CD14-positive monocyte (primary cell): ENCODE data around the gene AMPD3. TPM values are rescaled to one million over a fixed set of nuclear protein-coding genes. Genes with fewer than 3 reads are reported as not detected.

Source experiments
- DNase-seq, 3 donors: peaks; one replicate each; pipeline ENCODE4 v3.0.0-alpha.2; 2011 to 2022
- H2AFZ ChIP-seq: 2 replicates; pipeline ENCODE4 v1.6.0; 2012; ENCODE audit warnings: mild to moderate bottlenecking, low read depth, low read length, inconsistent platforms; ENCODE audit not compliant: insufficient read depth, poor library complexity, severe bottlenecking
- H3K27ac ChIP-seq, 2 donors: 1 replicate in 1 of 2; 2 replicates in 1 of 2; pipeline ENCODE4 v1.5.1; 2012 to 2013; ENCODE audit warnings: low read length in 2 of 2, control low read depth in 1 of 2, inconsistent platforms in 1 of 2, low read depth in 1 of 2, mild to moderate bottlenecking in 1 of 2
- H3K27me3 ChIP-seq, 2 donors: one replicate each; pipeline versions ENCODE4 v1.6.0 to v1.6.1; 2011 to 2013; ENCODE audit warnings: low read length in 2 of 2; ENCODE audit not compliant: control insufficient read depth in 2 of 2, insufficient read depth in 2 of 2
- H3K36me3 ChIP-seq, 2 donors: replicated peaks in 1 of 2; 1 replicate in 1 of 2; 2 replicates in 1 of 2; pipeline versions ENCODE4 v1.5.1 to v1.6.1; 2012 to 2013; ENCODE audit warnings: low read length in 2 of 2, control low read depth in 1 of 2, inconsistent platforms in 1 of 2, mild to moderate bottlenecking in 1 of 2; ENCODE audit not compliant: insufficient read depth in 2 of 2, control insufficient read depth in 1 of 2
- H3K4me1 ChIP-seq, 2 donors: 1 replicate in 1 of 2; 2 replicates in 1 of 2; pipeline versions ENCODE4 v1.5.1 to v1.6.1; 2012 to 2013; ENCODE audit warnings: low read length in 2 of 2, control low read depth in 1 of 2, inconsistent platforms in 1 of 2, mild to moderate bottlenecking in 1 of 2, moderate library complexity in 1 of 2; ENCODE audit not compliant: insufficient read depth in 2 of 2, control insufficient read depth in 1 of 2
- H3K4me2 ChIP-seq: replicated peaks from 2 replicates; pipeline ENCODE3; 2012; ENCODE audit warnings: low read length, moderate library complexity, mild to moderate bottlenecking; ENCODE audit not compliant: poor library complexity, severe bottlenecking; ENCODE audit errors: extremely low read depth
- H3K4me3 ChIP-seq, 3 experiments: fragments of 200-600 bp in 1 of 3; sonication (generic) in 1 of 3; replicated peaks in 1 of 3; 1 replicate in 2 of 3; 2 replicates in 1 of 3; pipeline ENCODE4 v1.5.1; 2011 to 2013; ENCODE audit warnings: low read length in 3 of 3, mild to moderate bottlenecking in 3 of 3, control low read depth in 2 of 3, low read depth in 2 of 3, inconsistent platforms in 1 of 3, moderate library complexity in 1 of 3
- H3K79me2 ChIP-seq: 2 replicates; pipeline ENCODE4 v1.6.0; 2012; ENCODE audit warnings: mild to moderate bottlenecking, control low read depth, inconsistent platforms, low read length, moderate library complexity; ENCODE audit not compliant: insufficient read depth
- H3K9ac ChIP-seq: 2 replicates; pipeline ENCODE4 v1.6.0; 2017; ENCODE audit warnings: low read length, mild to moderate bottlenecking; ENCODE audit not compliant: insufficient read depth, poor library complexity, severe bottlenecking
- H3K9me3 ChIP-seq, 2 donors: replicated peaks in 1 of 2; 1 replicate in 1 of 2; 2 replicates in 1 of 2; pipeline versions ENCODE4 v1.5.1 to v1.6.1; 2012 to 2013; ENCODE audit warnings: low read length in 2 of 2, control low read depth in 1 of 2; ENCODE audit not compliant: control insufficient read depth in 1 of 2, insufficient read depth in 1 of 2
- H4K20me1 ChIP-seq: 2 replicates; pipeline ENCODE4 v1.6.0; 2012; ENCODE audit warnings: mild to moderate bottlenecking, low read length, control low read depth, moderate library complexity; ENCODE audit not compliant: insufficient read depth
- H3K27ac Mint-ChIP-seq, 7 donors: one replicate each; pipeline ENCODE4 v1.8.0; 2020; ENCODE audit warnings: mild to moderate bottlenecking in 7 of 7, mixed read lengths in 7 of 7, moderate library complexity in 6 of 7, inconsistent platforms in 2 of 7
- H3K27me3 Mint-ChIP-seq, 3 donors: one replicate each; pipeline ENCODE4 v1.8.0; 2021 to 2022; ENCODE audit warnings: low read depth in 3 of 3, mild to moderate bottlenecking in 3 of 3, mixed read lengths in 3 of 3, moderate library complexity in 3 of 3, inconsistent platforms in 1 of 3
- H3K36me3 Mint-ChIP-seq, 2 donors: one replicate each; pipeline ENCODE4 v1.8.0; 2020; ENCODE audit warnings: mixed read lengths in 2 of 2, inconsistent platforms in 1 of 2, mild to moderate bottlenecking in 1 of 2
- H3K4me1 Mint-ChIP-seq: one replicate; pipeline ENCODE4 v1.8.0; 2020; ENCODE audit warnings: mild to moderate bottlenecking, mixed read lengths
- H3K4me3 Mint-ChIP-seq, 2 donors: one replicate each; pipeline ENCODE4 v1.8.0; 2020; ENCODE audit warnings: mild to moderate bottlenecking in 2 of 2, mixed read lengths in 2 of 2, moderate library complexity in 1 of 2
- H3K9me3 Mint-ChIP-seq, 7 donors: one replicate each; pipeline ENCODE4 v1.8.0; 2020 to 2022; ENCODE audit warnings: mixed read lengths in 7 of 7, mild to moderate bottlenecking in 6 of 7, moderate library complexity in 6 of 7, inconsistent platforms in 2 of 7
- CTCF ChIP-seq: fragments of 200-600 bp; IDR thresholded peaks from one replicate; pipeline ENCODE4 v1.8.0; 2022; ENCODE audit warnings: antibody characterized with exemption, mild to moderate bottlenecking
- WGBS: methylation state at CpG from one replicate; pipeline ENCODE4 v1.1.5; 2013; ENCODE audit warnings: missing lambda C conversion rate; ENCODE audit not compliant: insufficient coverage; 5-methylcytosine and 5-hydroxymethylcytosine counted together
- intact Hi-C, 2 donors: fragments of 100-400 bp; cut with micrococcal nuclease; formaldehyde crosslinking; loops; one replicate each; pipeline versions ENCODE4 v1.15.0 to v1.15.1; 2023
- polyA plus RNA-seq, 3 donors: library from polyadenylated mRNA; depleted of rRNA in 1 of 3; unstranded in 2 of 3; stranded (reverse) in 1 of 3; fragments of 300-500 nt in 2 of 3; fragments of >200 nt in 1 of 3; fragmentation: Illumina TruSeq in 2 of 3; gene quantifications; 1 replicate in 2 of 3; 2 replicates in 1 of 3; pipeline ENCODE4 v1.2.3, GENCODE V29; 2012 to 2021

The AMPD3 gene
- polyA plus RNA-seq, 3 donors, result 10.5 to 24.3 (median 14.3) TPM

GRCh38 chr11:10539339-10539738 lies 84.3 kb downstream of the AMPD3 start:
- no peaks in the 10 kb centered on the region for H3K36me3 ChIP-seq
- H3K27me3 ChIP-seq, result no peaks in the 10 kb centered on the region
- Mint-ChIP-seq H3K4me3 (peak overlapping the region in 1 of 2 donors; percentile 94), H3K27me3 (no peaks in the 10 kb centered on the region), H3K27ac (no peak overlapping the region), H3K4me1 (peaks cover 28% of the 10 kb centered on the region), H3K9me3 (peaks cover 3 to 10% (median 7%) of the 10 kb centered on the region in 7 donors), H3K36me3 (peaks cover 0 to 3% of the 10 kb centered on the region in 2 donors)
- no peak for DNase-seq
- no peak overlapping the region for H3K4me3 ChIP-seq
- H3K4me1 ChIP-seq, result peaks cover 20 to 23% of the 10 kb centered on the region in 2 donors
- no peak overlapping the region for H3K27ac ChIP-seq
- intact Hi-C loops, result no loop called here
- H3K9me3 ChIP-seq, result peaks cover 2 to 8% of the 10 kb centered on the region in 2 donors
- H4K20me1 ChIP-seq, result peaks cover 4% of the 10 kb centered on the region
- peaks cover 28% of the 10 kb centered on the region for H3K79me2 ChIP-seq
- H2AFZ ChIP-seq, result no peak overlapping the region
- no peak overlapping the region for H3K9ac ChIP-seq
- H3K4me2 ChIP-seq, result peak overlapping the region; percentile 6
- TF ChIP-seq CTCF, result no peak

GRCh38 chr11:10540546-10540914 lies 85.5 kb downstream of the AMPD3 start:
- Histone ChIP-seq H4K20me1 (peaks cover 4% of the 10 kb centered on the region), H3K9ac (peak overlapping the region; percentile 75), H3K4me2 (peak overlapping the region; percentile 77), H3K79me2 (peaks cover 28% of the 10 kb centered on the region), H3K4me3 (peak overlapping the region; percentile 74 to 81 (median 78)), H3K36me3 (no peaks in the 10 kb centered on the region), H3K9me3 (peaks cover 4 to 12% of the 10 kb centered on the region in 2 donors), H3K27me3 (no peaks in the 10 kb centered on the region), H3K4me1 (peaks cover 27 to 35% of the 10 kb centered on the region in 2 donors), H3K27ac (peak overlapping the region; percentile 72 to 78), H2AFZ (peak overlapping the region; percentile 92)
- Mint-ChIP-seq H3K27me3 (no peaks in the 10 kb centered on the region), H3K36me3 (peaks cover 0 to 3% of the 10 kb centered on the region in 2 donors), H3K27ac (peak overlapping the region; percentile 88 to 93 (median 91)), H3K9me3 (peaks cover 7 to 13% (median 10%) of the 10 kb centered on the region in 7 donors), H3K4me1 (peaks cover 35% of the 10 kb centered on the region), H3K4me3 (peak overlapping the region; percentile 90 to 94)
- no peak for DNase-seq
- TF ChIP-seq CTCF, result no peak
- intact Hi-C loops, result loop anchor here (5.0 to 10.0 kb wide), 4 partner anchors 42 to 197 kb away; no protein-coding TSS in a partner anchor
- WGBS, result 0% methylated on average over 17 of the region's 25 CpGs
